Measurements from ENCODE around the gene TRIO. TPM values are rescaled to one million over a fixed set of nuclear protein-coding genes. Genes with fewer than 3 reads are reported as not detected.
"Not testable (repeated sequence)": the region's sequence is repeated elsewhere in the genome, so short reads cannot be mapped to it uniquely, and the experiment has no call there.

The TRIO gene
- total and polyA plus RNA-seq, 2 donors (not counting 3 experiments of a cell fraction or from before 2014, with no cell fraction given) = 82.9 to 248 TPM

DNA sequence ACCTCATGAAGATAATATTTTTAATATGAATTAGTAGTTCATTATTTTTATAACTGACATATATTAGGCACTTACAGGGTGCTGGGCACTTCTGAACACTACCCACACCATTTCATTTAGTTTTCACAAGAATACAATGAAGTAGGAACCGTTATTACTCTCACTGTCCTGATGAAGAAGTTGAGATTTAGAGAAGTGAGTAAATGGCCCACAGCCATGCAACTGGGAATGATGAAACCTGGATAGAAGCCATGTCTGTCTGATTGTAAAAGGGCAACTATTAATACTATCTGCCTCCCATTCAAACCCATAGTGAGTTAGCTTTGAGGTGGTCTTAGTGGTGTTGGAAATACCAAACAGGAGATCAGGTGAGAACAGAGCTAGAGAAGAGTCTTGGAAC lies 408.9 kb downstream of the TRIO start:
- H3K9me1 ChIP-seq (replicated peaks; ENCODE audit: control insufficient read depth, extremely low read depth, insufficient read depth, low read length) = no peaks in the 10 kb centered on the region
- intact Hi-C loops (cut with micrococcal nuclease) (no loop called here), dilution Hi-C loops (cut with MboI; ENCODE audit: extremely low pct_ligation_motif_present, low sequenced_read_pairs) (no loop called here)
- H3K4me1 ChIP-seq (ENCODE audit: control insufficient read depth, extremely low read depth, insufficient read depth, low read length) = no peaks in the 10 kb centered on the region
- no TSS peak for BruUV-seq (replicated peaks)
- no peaks in the 10 kb centered on the region for H3K79me2 ChIP-seq (ENCODE audit: control insufficient read depth, insufficient read depth, low read length)
- no peaks in the 10 kb centered on the region for H3K36me3 ChIP-seq (ENCODE audit: control insufficient read depth in 2 of 2, extremely low read depth in 1 of 2, insufficient read depth in 2 of 2, low read length in 2 of 2)
- no peak overlapping the region for H3K4me2 ChIP-seq (ENCODE audit: insufficient read depth, low read length)
- TF ChIP-seq MYC (IDR thresholded peaks at IDR 0.05; ENCODE audit: low read depth, low read length) = no peak
- TF ChIP-seq, protein P1, sequence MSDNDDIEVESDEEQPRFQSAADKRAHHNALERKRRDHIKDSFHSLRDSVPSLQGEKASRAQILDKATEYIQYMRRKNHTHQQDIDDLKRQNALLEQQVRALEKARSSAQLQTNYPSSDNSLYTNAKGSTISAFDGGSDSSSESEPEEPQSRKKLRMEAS (IDR thresholded peaks at IDR 0.05; ENCODE audit: insufficient read depth, insufficient read length) = no peak
- TF ChIP-seq GATA2 (IDR thresholded peaks at IDR 0.05; ENCODE audit: insufficient read depth, insufficient read length, low read depth, low read length) = no peak
- TF ChIP-seq JUN (IDR thresholded peaks at IDR 0.05; ENCODE audit: borderline replicate concordance, insufficient read depth, insufficient read length, low read depth) = no peak
- no peak for TF ChIP-seq EZH2 (IDR thresholded peaks at IDR 0.05; ENCODE audit: borderline replicate concordance, low read depth, low read length, severe bottlenecking)
- TF ChIP-seq POLR2A (IDR thresholded peaks at IDR 0.05; ENCODE audit: low read depth, low read length) = no peak
- no peak for TF ChIP-seq FOS (IDR thresholded peaks at IDR 0.05; ENCODE audit: borderline replicate concordance, insufficient read depth, low read length)
- TF ChIP-seq POLR2AphosphoS5 (IDR thresholded peaks at IDR 0.05; ENCODE audit: insufficient read depth, low read depth, low read length) = no peak
- TF ChIP-seq, protein P2, sequence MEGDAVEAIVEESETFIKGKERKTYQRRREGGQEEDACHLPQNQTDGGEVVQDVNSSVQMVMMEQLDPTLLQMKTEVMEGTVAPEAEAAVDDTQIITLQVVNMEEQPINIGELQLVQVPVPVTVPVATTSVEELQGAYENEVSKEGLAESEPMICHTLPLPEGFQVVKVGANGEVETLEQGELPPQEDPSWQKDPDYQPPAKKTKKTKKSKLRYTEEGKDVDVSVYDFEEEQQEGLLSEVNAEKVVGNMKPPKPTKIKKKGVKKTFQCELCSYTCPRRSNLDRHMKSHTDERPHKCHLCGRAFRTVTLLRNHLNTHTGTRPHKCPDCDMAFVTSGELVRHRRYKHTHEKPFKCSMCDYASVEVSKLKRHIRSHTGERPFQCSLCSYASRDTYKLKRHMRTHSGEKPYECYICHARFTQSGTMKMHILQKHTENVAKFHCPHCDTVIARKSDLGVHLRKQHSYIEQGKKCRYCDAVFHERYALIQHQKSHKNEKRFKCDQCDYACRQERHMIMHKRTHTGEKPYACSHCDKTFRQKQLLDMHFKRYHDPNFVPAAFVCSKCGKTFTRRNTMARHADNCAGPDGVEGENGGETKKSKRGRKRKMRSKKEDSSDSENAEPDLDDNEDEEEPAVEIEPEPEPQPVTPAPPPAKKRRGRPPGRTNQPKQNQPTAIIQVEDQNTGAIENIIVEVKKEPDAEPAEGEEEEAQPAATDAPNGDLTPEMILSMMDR (IDR thresholded peaks at IDR 0.05; ENCODE audit: extremely low read depth in 1 of 2, insufficient read depth in 1 of 2, low read depth in 1 of 2, low read length in 2 of 2) = no peak
- peaks cover 6 to 14% of the 10 kb centered on the region in 2 experiments for H3K27me3 ChIP-seq (ENCODE audit: control insufficient read depth in 2 of 2, insufficient read depth in 2 of 2, low read length in 2 of 2)
- no peak overlapping the region for H3K27ac ChIP-seq (ENCODE audit: insufficient read depth, low read depth, low read length)
- CTCF ChIA-PET = no interaction called here
- POLR2A ChIA-PET = no interaction called here
- no peak overlapping the region for H2AFZ ChIP-seq (ENCODE audit: low read depth, low read length)
- FAIRE-seq (no peak), DNase-seq (ENCODE audit: low read depth, low spot score) (no peak)
- H3K9me3 ChIP-seq (replicated peaks; ENCODE audit: control insufficient read depth, insufficient read depth, low read length) = no peaks in the 10 kb centered on the region
- no peaks in the 10 kb centered on the region for H4K20me1 ChIP-seq (replicated peaks; ENCODE audit: control insufficient read depth, extremely low read depth, insufficient read depth, low read length)
- H3K9ac ChIP-seq (replicated peaks; ENCODE audit: extremely low read depth, insufficient read depth, low read length) = no peak overlapping the region
- H3K4me3 ChIP-seq (replicated peaks in 1 of 3; ENCODE audit: insufficient read depth in 1 of 3, low read depth in 1 of 3, low read length in 3 of 3) = no peak overlapping the region

DNA sequence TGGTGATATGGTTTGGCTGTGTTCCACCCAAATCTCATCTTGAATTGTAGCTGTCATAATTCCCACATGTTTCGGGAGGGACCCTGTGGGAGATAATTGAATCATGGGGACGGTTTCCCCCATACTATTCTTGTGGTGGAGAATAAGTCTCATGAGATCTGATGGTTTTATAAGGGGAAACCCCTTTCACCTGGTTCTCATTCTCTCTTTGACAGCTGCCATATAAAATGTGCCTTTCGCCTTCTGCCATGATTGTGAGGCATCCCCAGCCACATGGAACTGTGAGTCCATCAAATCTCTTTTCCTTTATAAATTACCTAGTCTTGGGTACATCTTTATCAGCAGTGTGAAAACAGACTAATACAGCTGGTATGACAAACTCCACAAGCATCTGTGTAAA lies 411.1 kb downstream of the TRIO start:
- FAIRE-seq; H3K79me2 ChIP-seq (ENCODE audit: control insufficient read depth, insufficient read depth, low read length); H3K27ac ChIP-seq (ENCODE audit: insufficient read depth, low read depth, low read length); H2AFZ ChIP-seq (ENCODE audit: low read depth, low read length); H3K9ac ChIP-seq (replicated peaks; ENCODE audit: extremely low read depth, insufficient read depth, low read length); DNase-seq (ENCODE audit: low read depth, low spot score); H4K20me1 ChIP-seq (replicated peaks; ENCODE audit: control insufficient read depth, extremely low read depth, insufficient read depth, low read length); H3K4me1 ChIP-seq (ENCODE audit: control insufficient read depth, extremely low read depth, insufficient read depth, low read length); H3K4me3 ChIP-seq (replicated peaks in 1 of 3; ENCODE audit: insufficient read depth in 1 of 3, low read depth in 1 of 3, low read length in 3 of 3); POLR2A ChIA-PET; H3K9me1 ChIP-seq (replicated peaks; ENCODE audit: control insufficient read depth, extremely low read depth, insufficient read depth, low read length); BruUV-seq (replicated peaks); H3K9me3 ChIP-seq (replicated peaks; ENCODE audit: control insufficient read depth, insufficient read depth, low read length); intact Hi-C loops (cut with micrococcal nuclease); CTCF ChIA-PET; H3K36me3 ChIP-seq (ENCODE audit: control insufficient read depth in 2 of 2, extremely low read depth in 1 of 2, insufficient read depth in 2 of 2, low read length in 2 of 2); dilution Hi-C loops (cut with MboI; ENCODE audit: extremely low pct_ligation_motif_present, low sequenced_read_pairs); H3K4me2 ChIP-seq (ENCODE audit: insufficient read depth, low read length): not testable (repeated sequence)
- H3K27me3 ChIP-seq (ENCODE audit: control insufficient read depth in 2 of 2, insufficient read depth in 2 of 2, low read length in 2 of 2) = peaks cover 6 to 11% of the 10 kb centered on the region in 2 experiments
